ENCODE measurements around the gene ROPN1L. TPM values are rescaled to one million over a fixed set of nuclear protein-coding genes. Genes with fewer than 3 reads are reported as not detected.

ROPN1L gene
- total and polyA plus RNA-seq, 3 donors from 2014 or later: 199 to 538 (median 333) TPM

DNA sequence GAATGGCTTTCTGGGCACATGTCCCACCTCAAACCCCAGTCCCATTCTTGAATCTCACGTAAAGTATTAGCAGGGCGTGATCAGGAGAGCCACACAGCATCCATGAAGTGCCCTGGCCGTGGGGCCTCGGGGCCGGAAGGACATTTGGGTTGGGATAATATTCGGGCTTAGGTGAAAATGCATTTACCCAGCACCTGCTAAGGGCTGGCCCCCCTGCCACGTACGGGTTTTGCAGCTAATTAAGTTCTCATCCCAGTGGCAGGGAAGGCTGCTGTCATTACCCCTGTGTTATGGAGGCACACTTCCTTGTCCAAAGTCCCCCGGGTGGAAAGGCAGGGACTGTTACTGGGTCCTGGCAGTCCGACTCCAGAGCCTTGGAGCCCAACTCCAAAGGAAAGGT is 29.0 kb downstream of the ROPN1L start:
- no peaks in the 10 kb centered on the region for H3K36me3 ChIP-seq (ENCODE audit: low read depth, missing control alignments)
- H3K4me3 ChIP-seq: no peak overlapping the region
- intact Hi-C loops (cut with DNase I; ENCODE audit: low total_unique reads): loop anchor here (10.0 kb wide), 1 partner anchor 376 kb away; no protein-coding TSS in a partner anchor
- no peaks in the 10 kb centered on the region for H3K27me3 ChIP-seq
- TF ChIP-seq, protein P1, sequence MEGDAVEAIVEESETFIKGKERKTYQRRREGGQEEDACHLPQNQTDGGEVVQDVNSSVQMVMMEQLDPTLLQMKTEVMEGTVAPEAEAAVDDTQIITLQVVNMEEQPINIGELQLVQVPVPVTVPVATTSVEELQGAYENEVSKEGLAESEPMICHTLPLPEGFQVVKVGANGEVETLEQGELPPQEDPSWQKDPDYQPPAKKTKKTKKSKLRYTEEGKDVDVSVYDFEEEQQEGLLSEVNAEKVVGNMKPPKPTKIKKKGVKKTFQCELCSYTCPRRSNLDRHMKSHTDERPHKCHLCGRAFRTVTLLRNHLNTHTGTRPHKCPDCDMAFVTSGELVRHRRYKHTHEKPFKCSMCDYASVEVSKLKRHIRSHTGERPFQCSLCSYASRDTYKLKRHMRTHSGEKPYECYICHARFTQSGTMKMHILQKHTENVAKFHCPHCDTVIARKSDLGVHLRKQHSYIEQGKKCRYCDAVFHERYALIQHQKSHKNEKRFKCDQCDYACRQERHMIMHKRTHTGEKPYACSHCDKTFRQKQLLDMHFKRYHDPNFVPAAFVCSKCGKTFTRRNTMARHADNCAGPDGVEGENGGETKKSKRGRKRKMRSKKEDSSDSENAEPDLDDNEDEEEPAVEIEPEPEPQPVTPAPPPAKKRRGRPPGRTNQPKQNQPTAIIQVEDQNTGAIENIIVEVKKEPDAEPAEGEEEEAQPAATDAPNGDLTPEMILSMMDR (IDR thresholded peaks at IDR 0.05): no peak
- no peak for TF ChIP-seq POLR2A (IDR thresholded peaks at IDR 0.05)
- no peak for DNase-seq
- H3K27ac ChIP-seq: no peak overlapping the region
- no peaks in the 10 kb centered on the region for H3K9me3 ChIP-seq
- H3K4me1 ChIP-seq: no peaks in the 10 kb centered on the region
- 92 to 94% methylated on average over 9 to 10 of the region's 10 CpGs for WGBS, 2 donors

DNA sequence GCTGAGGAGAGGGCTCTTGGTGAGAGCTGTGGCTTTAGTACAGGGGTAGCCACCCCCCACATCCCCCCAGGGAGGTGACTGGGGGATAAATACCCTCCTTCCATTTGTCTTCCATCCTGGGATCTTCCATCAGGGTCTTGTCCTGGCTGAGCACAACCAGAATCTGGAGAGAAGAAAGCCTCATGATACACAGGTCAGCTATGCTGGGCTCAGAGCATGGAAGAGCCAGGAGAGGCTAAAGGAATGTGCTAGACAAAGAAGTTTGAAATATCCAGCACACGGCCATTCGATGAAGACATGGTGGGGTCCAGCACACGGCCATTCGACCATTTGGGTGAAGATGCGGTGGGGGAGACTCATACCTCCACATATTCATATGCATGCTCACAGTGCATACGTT is 30.0 kb downstream of the ROPN1L start:
- H3K36me3 ChIP-seq (ENCODE audit: low read depth, missing control alignments): no peaks in the 10 kb centered on the region
- H3K27ac ChIP-seq: no peak overlapping the region
- intact Hi-C loops (cut with DNase I; ENCODE audit: low total_unique reads): loop anchor here (10.0 kb wide), 1 partner anchor 377 kb away; no protein-coding TSS in a partner anchor
- H3K4me3 ChIP-seq: no peak overlapping the region
- no peaks in the 10 kb centered on the region for H3K27me3 ChIP-seq
- no peak for DNase-seq
- TF ChIP-seq, protein P1 (IDR thresholded peaks at IDR 0.05): no peak
- no peak for TF ChIP-seq POLR2A (IDR thresholded peaks at IDR 0.05)
- no peaks in the 10 kb centered on the region for H3K4me1 ChIP-seq
- H3K9me3 ChIP-seq: no peaks in the 10 kb centered on the region
- WGBS, 2 donors: 92 to 95% methylated on average over 6 of the region's 6 CpGs

DNA sequence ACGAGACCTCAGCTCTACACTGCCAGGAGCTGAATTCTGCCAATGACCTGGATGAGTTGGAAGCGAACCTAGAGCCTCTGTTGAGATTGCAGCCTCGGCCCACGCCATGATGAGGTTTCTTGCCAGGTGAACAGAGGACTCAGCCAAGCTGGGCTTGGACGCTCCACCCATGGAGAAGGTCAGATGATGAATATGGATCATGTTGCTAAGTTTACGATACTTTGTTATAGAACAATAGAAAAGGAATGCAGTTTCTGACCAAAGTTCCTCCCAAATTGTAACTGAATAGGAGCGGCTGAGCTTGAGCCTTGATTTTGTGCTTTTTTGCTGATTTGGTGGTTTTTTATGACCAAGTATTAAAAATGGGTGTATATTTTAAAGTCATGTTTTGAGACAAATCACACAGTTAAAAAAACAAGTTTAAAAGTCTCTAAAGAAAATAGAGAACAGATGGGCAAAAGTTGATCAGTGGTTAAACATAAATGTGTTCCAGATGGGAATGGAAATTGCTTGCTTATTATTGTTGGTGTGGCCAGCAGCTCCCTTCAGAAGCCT is 32.9 kb downstream of the ROPN1L start:
- no peak for TF ChIP-seq POLR2A (IDR thresholded peaks at IDR 0.05)
- TF ChIP-seq, protein P1 (IDR thresholded peaks at IDR 0.05): no peak

DNA sequence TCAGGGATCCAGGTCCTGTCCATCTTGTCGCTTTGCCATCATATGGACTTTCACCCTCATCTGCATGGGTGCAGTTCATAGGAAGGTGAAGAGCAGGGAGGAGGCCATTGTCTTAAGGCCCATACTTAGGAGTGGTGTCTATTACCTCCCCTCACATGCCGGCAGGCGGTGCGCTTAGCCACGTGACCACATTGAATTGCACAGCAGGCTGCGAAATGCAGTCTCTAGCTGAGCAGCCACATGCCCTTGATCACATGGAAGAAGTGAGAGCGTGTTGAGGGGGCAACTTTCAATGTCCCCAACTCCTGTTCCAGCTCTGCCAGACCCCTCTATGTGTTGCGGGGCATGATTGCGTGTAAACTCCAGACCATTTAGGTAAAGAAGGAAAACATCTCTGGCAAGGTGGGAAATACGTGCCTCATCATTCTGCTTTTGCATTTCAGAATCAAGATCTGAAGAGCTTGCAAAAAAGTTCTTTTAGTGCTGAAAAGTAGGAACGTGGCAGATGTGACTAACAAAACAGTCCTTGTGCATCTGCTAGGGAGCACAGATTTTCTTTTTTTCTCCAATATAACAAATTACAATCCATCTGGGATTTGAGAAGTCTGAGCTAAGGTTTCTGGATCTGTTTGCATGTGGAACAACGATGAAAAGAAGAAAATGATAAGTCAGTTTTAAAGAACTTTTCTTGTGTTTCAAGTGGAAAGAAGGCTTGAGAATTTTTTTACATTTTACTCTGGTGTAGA is 34.4 kb downstream of the ROPN1L start:
- no peak for DNase-seq
- WGBS, 2 donors: 92 to 93% methylated on average over 11 to 12 of the region's 12 CpGs
- H3K36me3 ChIP-seq (ENCODE audit: low read depth, missing control alignments): no peaks in the 10 kb centered on the region
- no peak for TF ChIP-seq POLR2A (IDR thresholded peaks at IDR 0.05)
- TF ChIP-seq, protein P1 (IDR thresholded peaks at IDR 0.05): no peak
- H3K9me3 ChIP-seq: no peaks in the 10 kb centered on the region
- no peak overlapping the region for H3K27ac ChIP-seq
- no peaks in the 10 kb centered on the region for H3K4me1 ChIP-seq
- H3K4me3 ChIP-seq: no peak overlapping the region
- intact Hi-C loops (cut with DNase I; ENCODE audit: low total_unique reads): loop anchor here (10.0 kb wide), 1 partner anchor 381 kb away; no protein-coding TSS in a partner anchor
- no peaks in the 10 kb centered on the region for H3K27me3 ChIP-seq

More for the DNA sequence above, 32.9 kb downstream of the ROPN1L start:
- Histone ChIP-seq H3K27me3 (no peaks in the 10 kb centered on the region), H3K36me3 (ENCODE audit: low read depth, missing control alignments) (no peaks in the 10 kb centered on the region), H3K27ac (no peak overlapping the region), H3K4me1 (no peaks in the 10 kb centered on the region), H3K4me3 (no peak overlapping the region), H3K9me3 (no peaks in the 10 kb centered on the region)
- intact Hi-C loops (cut with DNase I; ENCODE audit: low total_unique reads): loop anchor here (10.0 kb wide), 1 partner anchor 380 kb away; no protein-coding TSS in a partner anchor
- 77 to 93% methylated on average over 7 of the region's 7 CpGs for WGBS, 2 donors
- DNase-seq: no peak
